ENCODE measurements around the gene SLC45A3. TPM values are rescaled to one million over a fixed set of nuclear protein-coding genes. Genes with fewer than 3 reads are reported as not detected.

The SLC45A3 gene
- total RNA-seq, 1 experiment from 2014 or later, result 3.0 TPM

DNA sequence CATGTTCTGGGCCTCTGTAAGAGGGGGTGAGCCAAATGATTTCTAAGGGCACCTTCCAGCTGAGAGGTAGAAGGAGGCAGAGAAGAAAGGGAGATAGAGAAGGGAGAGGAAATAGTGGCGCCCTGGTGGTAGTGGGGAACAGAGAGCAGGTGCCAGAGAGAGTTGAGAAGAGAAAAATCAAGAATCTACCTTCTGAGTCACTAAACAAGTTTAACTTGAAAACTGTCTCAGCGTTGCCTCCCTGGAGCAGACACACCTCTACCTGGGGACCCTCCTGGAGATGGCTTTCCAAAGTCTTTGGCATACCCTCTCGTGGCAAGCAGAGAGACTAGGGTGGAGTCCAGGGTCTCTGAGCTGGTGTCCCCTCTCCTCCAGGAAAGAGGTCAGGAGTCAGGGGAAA lies 1.1 kb upstream of the SLC45A3 start:
- in situ Hi-C loops (cut with HindIII; ENCODE audit: low pct_unique_long_range_greater_than_20kb, low sequenced_read_pairs), result no loop called here
- Histone ChIP-seq H3K27ac (ENCODE audit: low read length) (no peak overlapping the region), H3K9me3 (ENCODE audit: control insufficient read depth, insufficient read depth, low read depth, low read length) (no peaks in the 10 kb centered on the region), H3K36me3 (ENCODE audit: control insufficient read depth, insufficient read depth, low read length) (no peaks in the 10 kb centered on the region), H3K4me3 (ENCODE audit: low read depth in 2 of 2, low read length in 2 of 2) (no peak overlapping the region), H3K27me3 (ENCODE audit: control insufficient read depth, insufficient read depth, low read length) (no peaks in the 10 kb centered on the region), H3K4me1 (ENCODE audit: control insufficient read depth, insufficient read depth, low read length) (peaks cover 15% of the 10 kb centered on the region)
- intact Hi-C loops (cut with micrococcal nuclease; ENCODE audit: unreplicated experiment), result no loop called here
- ChIA-PET POLR2A (no interaction called here), CTCF (no interaction called here)
- no peak for ATAC-seq
- DNase-seq (ENCODE audit: low read depth, low spot score), result no peak
- BruUV-seq (replicated peaks), result no TSS peak
- no peak for TF ChIP-seq POLR2AphosphoS5 (IDR thresholded peaks at IDR 0.05; ENCODE audit: low read depth, low read length)
- TF ChIP-seq, protein P1, sequence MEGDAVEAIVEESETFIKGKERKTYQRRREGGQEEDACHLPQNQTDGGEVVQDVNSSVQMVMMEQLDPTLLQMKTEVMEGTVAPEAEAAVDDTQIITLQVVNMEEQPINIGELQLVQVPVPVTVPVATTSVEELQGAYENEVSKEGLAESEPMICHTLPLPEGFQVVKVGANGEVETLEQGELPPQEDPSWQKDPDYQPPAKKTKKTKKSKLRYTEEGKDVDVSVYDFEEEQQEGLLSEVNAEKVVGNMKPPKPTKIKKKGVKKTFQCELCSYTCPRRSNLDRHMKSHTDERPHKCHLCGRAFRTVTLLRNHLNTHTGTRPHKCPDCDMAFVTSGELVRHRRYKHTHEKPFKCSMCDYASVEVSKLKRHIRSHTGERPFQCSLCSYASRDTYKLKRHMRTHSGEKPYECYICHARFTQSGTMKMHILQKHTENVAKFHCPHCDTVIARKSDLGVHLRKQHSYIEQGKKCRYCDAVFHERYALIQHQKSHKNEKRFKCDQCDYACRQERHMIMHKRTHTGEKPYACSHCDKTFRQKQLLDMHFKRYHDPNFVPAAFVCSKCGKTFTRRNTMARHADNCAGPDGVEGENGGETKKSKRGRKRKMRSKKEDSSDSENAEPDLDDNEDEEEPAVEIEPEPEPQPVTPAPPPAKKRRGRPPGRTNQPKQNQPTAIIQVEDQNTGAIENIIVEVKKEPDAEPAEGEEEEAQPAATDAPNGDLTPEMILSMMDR (IDR thresholded peaks at IDR 0.05), result no peak
- TF ChIP-seq, protein P2, sequence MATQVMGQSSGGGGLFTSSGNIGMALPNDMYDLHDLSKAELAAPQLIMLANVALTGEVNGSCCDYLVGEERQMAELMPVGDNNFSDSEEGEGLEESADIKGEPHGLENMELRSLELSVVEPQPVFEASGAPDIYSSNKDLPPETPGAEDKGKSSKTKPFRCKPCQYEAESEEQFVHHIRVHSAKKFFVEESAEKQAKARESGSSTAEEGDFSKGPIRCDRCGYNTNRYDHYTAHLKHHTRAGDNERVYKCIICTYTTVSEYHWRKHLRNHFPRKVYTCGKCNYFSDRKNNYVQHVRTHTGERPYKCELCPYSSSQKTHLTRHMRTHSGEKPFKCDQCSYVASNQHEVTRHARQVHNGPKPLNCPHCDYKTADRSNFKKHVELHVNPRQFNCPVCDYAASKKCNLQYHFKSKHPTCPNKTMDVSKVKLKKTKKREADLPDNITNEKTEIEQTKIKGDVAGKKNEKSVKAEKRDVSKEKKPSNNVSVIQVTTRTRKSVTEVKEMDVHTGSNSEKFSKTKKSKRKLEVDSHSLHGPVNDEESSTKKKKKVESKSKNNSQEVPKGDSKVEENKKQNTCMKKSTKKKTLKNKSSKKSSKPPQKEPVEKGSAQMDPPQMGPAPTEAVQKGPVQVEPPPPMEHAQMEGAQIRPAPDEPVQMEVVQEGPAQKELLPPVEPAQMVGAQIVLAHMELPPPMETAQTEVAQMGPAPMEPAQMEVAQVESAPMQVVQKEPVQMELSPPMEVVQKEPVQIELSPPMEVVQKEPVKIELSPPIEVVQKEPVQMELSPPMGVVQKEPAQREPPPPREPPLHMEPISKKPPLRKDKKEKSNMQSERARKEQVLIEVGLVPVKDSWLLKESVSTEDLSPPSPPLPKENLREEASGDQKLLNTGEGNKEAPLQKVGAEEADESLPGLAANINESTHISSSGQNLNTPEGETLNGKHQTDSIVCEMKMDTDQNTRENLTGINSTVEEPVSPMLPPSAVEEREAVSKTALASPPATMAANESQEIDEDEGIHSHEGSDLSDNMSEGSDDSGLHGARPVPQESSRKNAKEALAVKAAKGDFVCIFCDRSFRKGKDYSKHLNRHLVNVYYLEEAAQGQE (IDR thresholded peaks at IDR 0.05; ENCODE audit: insufficient read depth in 1 of 2, low read depth in 2 of 2, low read length in 1 of 2), result no peak
- TF ChIP-seq SIN3A (IDR thresholded peaks at IDR 0.05; ENCODE audit: borderline replicate concordance, insufficient read depth, low read depth, low read length), result no peak
- no peak for TF ChIP-seq TCF7L2 (IDR thresholded peaks at IDR 0.05; ENCODE audit: low read depth, low read length)

DNA sequence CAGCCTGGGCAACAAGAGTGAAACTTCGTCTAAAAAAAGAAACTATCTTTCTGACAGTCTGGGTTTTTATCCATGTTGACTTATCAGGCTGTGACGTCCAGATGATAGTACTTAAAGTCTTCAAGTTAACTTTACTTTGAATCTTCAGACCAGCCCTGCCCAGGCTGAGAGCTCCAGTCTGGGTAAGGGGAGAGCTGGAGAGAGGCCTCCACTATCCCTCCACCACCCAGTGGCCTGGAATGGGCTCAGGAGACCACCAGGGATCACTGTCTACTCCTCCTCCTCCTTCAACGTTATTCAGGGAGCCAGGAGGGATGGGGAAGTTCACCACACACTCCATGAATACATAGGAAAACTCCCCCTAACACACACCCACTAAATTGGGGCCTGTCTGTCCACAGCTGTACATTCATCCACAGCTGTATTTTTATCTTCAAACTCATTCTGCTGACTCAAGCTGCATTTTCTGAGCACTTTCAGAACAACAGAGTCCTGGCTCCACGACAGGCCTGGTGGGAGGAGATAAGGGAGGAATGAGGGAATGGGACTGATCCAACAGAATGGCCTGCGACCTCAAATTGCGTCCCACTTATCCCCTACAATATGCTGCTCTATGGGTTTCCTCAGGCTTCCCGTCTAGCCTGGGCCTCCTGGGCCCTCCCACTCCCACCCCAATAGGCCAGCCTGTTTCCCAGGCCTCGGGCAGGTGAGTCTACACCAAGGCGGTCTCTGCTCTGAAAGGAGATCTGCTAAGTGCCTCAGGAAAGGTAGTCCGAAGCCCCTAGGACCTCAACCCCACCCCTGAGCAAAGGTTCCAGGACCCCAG lies 1.8 kb downstream of the SLC45A3 start:
- DNase-seq (ENCODE audit: low read depth, low spot score) (no peak), ATAC-seq (no peak)
- POLR2A ChIA-PET, result no interaction called here
- Histone ChIP-seq H3K4me1 (ENCODE audit: control insufficient read depth, insufficient read depth, low read length) (peaks cover 15% of the 10 kb centered on the region), H3K36me3 (ENCODE audit: control insufficient read depth, insufficient read depth, low read length) (no peaks in the 10 kb centered on the region), H3K4me3 (ENCODE audit: low read depth in 2 of 2, low read length in 2 of 2) (peak overlapping the region in 1 of 2 experiments; percentile 66; a peak in 1 of 4 replicates), H3K27ac (ENCODE audit: low read length) (no peak overlapping the region), H3K9me3 (ENCODE audit: control insufficient read depth, insufficient read depth, low read depth, low read length) (no peaks in the 10 kb centered on the region), H3K27me3 (ENCODE audit: control insufficient read depth, insufficient read depth, low read length) (no peaks in the 10 kb centered on the region)
- in situ Hi-C loops (cut with HindIII; ENCODE audit: low pct_unique_long_range_greater_than_20kb, low sequenced_read_pairs), result no loop called here
- TF ChIP-seq POLR2AphosphoS5 (IDR thresholded peaks at IDR 0.05; ENCODE audit: low read depth, low read length) (no peak), TCF7L2 (IDR thresholded peaks at IDR 0.05; ENCODE audit: low read depth, low read length) (no peak), SIN3A (IDR thresholded peaks at IDR 0.05; ENCODE audit: borderline replicate concordance, insufficient read depth, low read depth, low read length) (no peak)
- TF ChIP-seq, protein P1 (IDR thresholded peaks at IDR 0.05), result no peak
- TF ChIP-seq, protein P2 (IDR thresholded peaks at IDR 0.05; ENCODE audit: insufficient read depth in 1 of 2, low read depth in 2 of 2, low read length in 1 of 2), result no peak
- intact Hi-C loops (cut with micrococcal nuclease; ENCODE audit: unreplicated experiment), result no loop called here
- BruUV-seq (replicated peaks), result no TSS peak
- CTCF ChIA-PET, result interaction anchor here (0.6 kb wide), 1 partner anchor 22 kb away, joined by 3 read pairs; no protein-coding TSS in a partner anchor

All from Panc1 (cell line).